Hepatocyte (in vitro differentiated cells): ENCODE results near the gene KIAA1958. TPM values are rescaled to one million over a fixed set of nuclear protein-coding genes. Genes with fewer than 3 reads are reported as not detected.

Experiments
- DNase-seq: peaks from one replicate; pipeline ENCODE4 v3.0.0-alpha.2; 2016; ENCODE audit warnings: low spot score
- H2AFZ ChIP-seq: fragments of 200-600 bp; sonication (generic); 2 replicates; pipeline ENCODE4 v1.6.0; 2016; ENCODE audit warnings: antibody characterized with exemption, mild to moderate bottlenecking
- H3K27ac ChIP-seq: fragments of 200-600 bp; sonication (generic); 2 replicates; pipeline ENCODE4 v1.5.1; 2016; ENCODE audit warnings: mild to moderate bottlenecking
- H3K27me3 ChIP-seq: fragments of 200-600 bp; sonication (generic); 2 replicates; pipeline ENCODE4 v1.6.1; 2016
- H3K36me3 ChIP-seq: fragments of 200-600 bp; sonication (generic); replicated peaks from 2 replicates; pipeline ENCODE4 v1.5.1; 2016; ENCODE audit warnings: low read depth; ENCODE audit not compliant: insufficient read depth
- H3K4me1 ChIP-seq: fragments of 200-600 bp; sonication (generic); 2 replicates; pipeline ENCODE4 v1.5.1; 2016; ENCODE audit warnings: mild to moderate bottlenecking, moderate library complexity; ENCODE audit not compliant: insufficient read depth
- H3K4me2 ChIP-seq: fragments of 200-600 bp; sonication (generic); 2 replicates; pipeline ENCODE4 v1.6.0; 2016
- H3K4me3 ChIP-seq: fragments of 200-600 bp; sonication (generic); 2 replicates; pipeline ENCODE4 v1.5.1; 2016; ENCODE audit warnings: mild to moderate bottlenecking
- H3K79me2 ChIP-seq: fragments of 200-600 bp; sonication (generic); 2 replicates; pipeline ENCODE4 v1.6.0; 2017; ENCODE audit warnings: mild to moderate bottlenecking
- H3K9me2 ChIP-seq: fragments of 200-600 bp; sonication (generic); replicated peaks from 2 replicates; pipeline ENCODE4 v1.6.0; 2017; ENCODE audit warnings: mild to moderate bottlenecking; ENCODE audit not compliant: insufficient read depth
- H3K9me3 ChIP-seq: fragments of 200-600 bp; sonication (generic); 2 replicates; pipeline ENCODE4 v1.5.1; 2016; ENCODE audit warnings: low read depth, mild to moderate bottlenecking
- H4K20me1 ChIP-seq: fragments of 200-600 bp; sonication (generic); 2 replicates; pipeline ENCODE4 v1.6.0; 2016; ENCODE audit warnings: mild to moderate bottlenecking; ENCODE audit not compliant: insufficient read depth, poor library complexity, severe bottlenecking
- EZH2 ChIP-seq: fragments of 200-600 bp; sonication (generic); IDR thresholded peaks from 2 replicates; pipeline ENCODE4 v1.6.1; 2016; ENCODE audit warnings: antibody characterized with exemption, mild to moderate bottlenecking, borderline replicate concordance
- EZH2phosphoT487 ChIP-seq: fragments of 200-600 bp; sonication (generic); IDR thresholded peaks from one replicate; pipeline ENCODE4 v1.6.1; 2018; ENCODE audit warnings: antibody characterized with exemption, mild to moderate bottlenecking, low read depth, moderate library complexity; ENCODE audit not compliant: unreplicated experiment, severe bottlenecking
- WGBS: methylation state at CpG from one replicate; pipeline ENCODE4 v1.1.6; 2016; ENCODE audit warnings: low lambda C conversion rate; ENCODE audit errors: missing lambda C conversion rate; 5-methylcytosine and 5-hydroxymethylcytosine counted together
- polyA plus RNA-seq: library from polyadenylated mRNA; unstranded; fragments of >200 nt; fragmentation: Nextera tagmentation; extraction: Ambion mirVana; gene quantifications from 2 replicates; pipeline ENCODE4 v1.2.1, GENCODE V29; 2016
- total RNA-seq: library from RNA; depleted of rRNA; stranded (reverse); fragments of >200 nt; gene quantifications from 2 replicates; pipeline ENCODE4 v1.2.3, GENCODE V29; 2014
- TF ChIP-seq, protein P1 (sequence below): fragments of 200-600 bp; sonication (generic); IDR thresholded peaks from 2 replicates; pipeline ENCODE4 v1.5.1; 2016; ENCODE audit warnings: antibody characterized with exemption, mild to moderate bottlenecking; ENCODE audit not compliant: poor library complexity

Gene KIAA1958
- total and polyA plus RNA-seq, 2 experiments from 2014 or later, result 3.5 to 10.1 TPM

DNA sequence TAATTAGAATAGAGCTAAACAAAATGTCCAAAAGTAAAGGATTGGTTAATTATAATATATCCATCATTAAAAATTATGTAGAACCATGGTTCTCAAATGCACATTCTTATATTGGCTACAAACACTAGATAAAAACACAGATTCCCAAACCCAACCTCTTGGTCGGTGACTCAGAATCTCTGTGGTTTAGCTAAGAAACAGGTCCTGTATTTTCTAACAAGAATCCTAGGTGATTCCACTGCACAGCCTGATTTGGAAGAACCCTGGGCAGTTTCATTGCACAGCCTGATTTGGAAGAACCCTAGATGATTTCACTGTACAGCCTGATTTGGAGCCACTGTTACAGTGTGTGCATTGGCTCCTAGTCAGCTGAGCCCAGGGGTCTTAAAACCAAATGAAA is 67.9 kb downstream of the KIAA1958 start:
- DNase-seq, result no peak
- H3K4me1 ChIP-seq, result peaks cover 16% of the 10 kb centered on the region

DNA sequence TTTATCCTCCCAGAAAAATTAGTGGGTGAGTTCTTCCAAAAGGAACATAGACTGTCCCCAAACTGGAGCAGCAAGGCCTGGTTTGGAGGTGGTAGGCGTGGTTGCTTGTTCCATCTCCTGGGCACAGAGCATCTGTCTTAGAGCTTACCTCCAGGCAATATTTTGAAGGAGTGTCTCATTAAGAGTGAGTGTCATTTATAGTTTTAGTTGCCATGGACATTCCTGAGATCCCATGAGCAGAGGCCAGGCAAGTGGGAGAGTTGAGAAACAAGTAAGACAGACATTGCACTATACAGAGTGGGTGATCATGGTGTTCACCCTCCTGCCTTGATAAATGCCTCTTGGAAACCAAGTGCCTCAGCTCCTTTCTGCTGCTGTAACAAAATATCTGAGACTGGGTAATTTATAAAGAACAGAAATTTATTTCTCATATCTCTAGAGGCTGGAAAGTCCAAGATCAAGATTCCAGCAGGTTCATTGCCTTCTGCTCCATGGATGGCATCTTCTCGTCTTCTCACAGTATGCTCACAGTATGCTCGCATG is 68.5 kb downstream of the KIAA1958 start:
- H3K9me2 ChIP-seq, result no peaks in the 10 kb centered on the region
- H3K36me3 ChIP-seq, result no peaks in the 10 kb centered on the region
- H4K20me1 ChIP-seq, result no peaks in the 10 kb centered on the region
- WGBS, result 97% methylated on average over 3 of the region's 3 CpGs
- peaks cover 18% of the 10 kb centered on the region for H3K4me1 ChIP-seq
- no peak overlapping the region for H3K4me3 ChIP-seq
- no peak for DNase-seq
- no peak overlapping the region for H3K4me2 ChIP-seq
- TF ChIP-seq, protein P1, sequence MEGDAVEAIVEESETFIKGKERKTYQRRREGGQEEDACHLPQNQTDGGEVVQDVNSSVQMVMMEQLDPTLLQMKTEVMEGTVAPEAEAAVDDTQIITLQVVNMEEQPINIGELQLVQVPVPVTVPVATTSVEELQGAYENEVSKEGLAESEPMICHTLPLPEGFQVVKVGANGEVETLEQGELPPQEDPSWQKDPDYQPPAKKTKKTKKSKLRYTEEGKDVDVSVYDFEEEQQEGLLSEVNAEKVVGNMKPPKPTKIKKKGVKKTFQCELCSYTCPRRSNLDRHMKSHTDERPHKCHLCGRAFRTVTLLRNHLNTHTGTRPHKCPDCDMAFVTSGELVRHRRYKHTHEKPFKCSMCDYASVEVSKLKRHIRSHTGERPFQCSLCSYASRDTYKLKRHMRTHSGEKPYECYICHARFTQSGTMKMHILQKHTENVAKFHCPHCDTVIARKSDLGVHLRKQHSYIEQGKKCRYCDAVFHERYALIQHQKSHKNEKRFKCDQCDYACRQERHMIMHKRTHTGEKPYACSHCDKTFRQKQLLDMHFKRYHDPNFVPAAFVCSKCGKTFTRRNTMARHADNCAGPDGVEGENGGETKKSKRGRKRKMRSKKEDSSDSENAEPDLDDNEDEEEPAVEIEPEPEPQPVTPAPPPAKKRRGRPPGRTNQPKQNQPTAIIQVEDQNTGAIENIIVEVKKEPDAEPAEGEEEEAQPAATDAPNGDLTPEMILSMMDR, result no peak
- TF ChIP-seq EZH2 (no peak), EZH2phosphoT487 (no peak)
- peak overlapping the region; percentile 59 for H3K27ac ChIP-seq
- H3K9me3 ChIP-seq, result no peaks in the 10 kb centered on the region
- no peak overlapping the region for H2AFZ ChIP-seq
- peaks cover 83% of the 10 kb centered on the region for H3K79me2 ChIP-seq
- H3K27me3 ChIP-seq, result no peaks in the 10 kb centered on the region

More for the DNA sequence above, 67.9 kb downstream of the KIAA1958 start:
- H4K20me1 ChIP-seq, result no peaks in the 10 kb centered on the region
- no peaks in the 10 kb centered on the region for H3K36me3 ChIP-seq
- TF ChIP-seq EZH2, result no peak
- TF ChIP-seq EZH2phosphoT487, result no peak
- TF ChIP-seq, protein P1, result no peak
- H3K9me3 ChIP-seq, result no peaks in the 10 kb centered on the region
- H3K27ac ChIP-seq, result peak overlapping the region; percentile 59
- no peaks in the 10 kb centered on the region for H3K27me3 ChIP-seq
- no peak overlapping the region for H3K4me2 ChIP-seq
- H3K9me2 ChIP-seq, result no peaks in the 10 kb centered on the region
- no peak overlapping the region for H2AFZ ChIP-seq
- 4% methylated on average over 1 of the region's 1 CpG for WGBS
- H3K79me2 ChIP-seq, result peaks cover 83% of the 10 kb centered on the region
- H3K4me3 ChIP-seq, result no peak overlapping the region

DNA sequence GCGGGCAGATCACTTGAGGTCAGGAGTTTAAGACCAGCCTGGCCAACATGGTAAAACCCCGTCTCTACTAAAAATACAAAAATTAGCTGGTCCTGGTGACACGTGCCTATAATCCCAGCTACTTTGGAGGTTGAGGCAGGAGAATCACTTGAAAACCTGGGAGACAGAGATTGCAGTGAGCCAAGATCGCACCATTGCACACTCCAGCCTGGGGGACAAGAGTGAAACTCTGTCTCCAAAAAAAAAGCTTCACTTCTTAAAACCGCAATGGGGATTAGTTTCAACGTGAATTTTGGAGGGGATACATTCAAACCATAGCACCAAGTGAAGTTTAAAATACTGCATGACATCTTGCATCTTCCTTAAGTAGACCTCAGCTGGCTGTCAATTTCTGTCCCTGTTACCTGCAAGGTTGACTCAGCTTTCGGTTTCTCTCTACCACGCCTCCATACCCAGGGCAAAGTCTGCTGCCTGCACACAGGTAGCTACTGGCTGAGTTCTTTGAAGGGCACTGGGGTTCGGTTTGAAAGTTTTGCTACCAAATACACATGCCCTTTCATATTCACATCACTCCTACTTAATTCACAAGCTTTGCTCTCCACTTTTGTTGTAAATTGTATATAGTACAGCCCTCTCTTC is 69.3 kb downstream of the KIAA1958 start:
- Histone ChIP-seq H4K20me1 (no peaks in the 10 kb centered on the region), H2AFZ (no peak overlapping the region), H3K27ac (peak overlapping the region; percentile 85), H3K4me2 (peak overlapping the region; percentile 63), H3K9me3 (no peaks in the 10 kb centered on the region), H3K36me3 (no peaks in the 10 kb centered on the region), H3K27me3 (no peaks in the 10 kb centered on the region), H3K9me2 (no peaks in the 10 kb centered on the region), H3K4me1 (peaks cover 16% of the 10 kb centered on the region), H3K79me2 (peaks cover 79% of the 10 kb centered on the region), H3K4me3 (no peak overlapping the region)
- peak; percentile 76 for DNase-seq
- TF ChIP-seq, protein P1, result no peak
- TF ChIP-seq EZH2, result no peak
- no peak for TF ChIP-seq EZH2phosphoT487
- 85% methylated on average over 9 of the region's 9 CpGs for WGBS
